ENCODE data around the gene NCAN. TPM values are rescaled to one million over a fixed set of nuclear protein-coding genes. Genes with fewer than 3 reads are reported as not detected.
"Not testable (repeated sequence)": the region's sequence is repeated elsewhere in the genome, so short reads cannot be mapped to it uniquely, and the experiment has no call there.

The NCAN gene
- total RNA-seq, 1 experiment from 2014 or later: 0.15 TPM

GRCh38 chr19:19170873-19171672, 40.7 kb upstream of the NCAN start:
- ATAC-seq (no peak), DNase-seq (ENCODE audit: low read depth, low spot score) (no peak)
- intact Hi-C loops (cut with micrococcal nuclease; ENCODE audit: unreplicated experiment) (no loop called here), in situ Hi-C loops (cut with HindIII; ENCODE audit: low pct_unique_long_range_greater_than_20kb, low sequenced_read_pairs) (no loop called here)
- H3K4me1 ChIP-seq (ENCODE audit: control insufficient read depth, insufficient read depth, low read length): no peaks in the 10 kb centered on the region
- TF ChIP-seq, protein P1, sequence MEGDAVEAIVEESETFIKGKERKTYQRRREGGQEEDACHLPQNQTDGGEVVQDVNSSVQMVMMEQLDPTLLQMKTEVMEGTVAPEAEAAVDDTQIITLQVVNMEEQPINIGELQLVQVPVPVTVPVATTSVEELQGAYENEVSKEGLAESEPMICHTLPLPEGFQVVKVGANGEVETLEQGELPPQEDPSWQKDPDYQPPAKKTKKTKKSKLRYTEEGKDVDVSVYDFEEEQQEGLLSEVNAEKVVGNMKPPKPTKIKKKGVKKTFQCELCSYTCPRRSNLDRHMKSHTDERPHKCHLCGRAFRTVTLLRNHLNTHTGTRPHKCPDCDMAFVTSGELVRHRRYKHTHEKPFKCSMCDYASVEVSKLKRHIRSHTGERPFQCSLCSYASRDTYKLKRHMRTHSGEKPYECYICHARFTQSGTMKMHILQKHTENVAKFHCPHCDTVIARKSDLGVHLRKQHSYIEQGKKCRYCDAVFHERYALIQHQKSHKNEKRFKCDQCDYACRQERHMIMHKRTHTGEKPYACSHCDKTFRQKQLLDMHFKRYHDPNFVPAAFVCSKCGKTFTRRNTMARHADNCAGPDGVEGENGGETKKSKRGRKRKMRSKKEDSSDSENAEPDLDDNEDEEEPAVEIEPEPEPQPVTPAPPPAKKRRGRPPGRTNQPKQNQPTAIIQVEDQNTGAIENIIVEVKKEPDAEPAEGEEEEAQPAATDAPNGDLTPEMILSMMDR (IDR thresholded peaks at IDR 0.05): no peak
- TF ChIP-seq POLR2AphosphoS5 (IDR thresholded peaks at IDR 0.05; ENCODE audit: low read depth, low read length) (no peak), SIN3A (IDR thresholded peaks at IDR 0.05; ENCODE audit: borderline replicate concordance, insufficient read depth, low read depth, low read length) (no peak), TCF7L2 (IDR thresholded peaks at IDR 0.05; ENCODE audit: low read depth, low read length) (no peak)
- TF ChIP-seq, protein P2, sequence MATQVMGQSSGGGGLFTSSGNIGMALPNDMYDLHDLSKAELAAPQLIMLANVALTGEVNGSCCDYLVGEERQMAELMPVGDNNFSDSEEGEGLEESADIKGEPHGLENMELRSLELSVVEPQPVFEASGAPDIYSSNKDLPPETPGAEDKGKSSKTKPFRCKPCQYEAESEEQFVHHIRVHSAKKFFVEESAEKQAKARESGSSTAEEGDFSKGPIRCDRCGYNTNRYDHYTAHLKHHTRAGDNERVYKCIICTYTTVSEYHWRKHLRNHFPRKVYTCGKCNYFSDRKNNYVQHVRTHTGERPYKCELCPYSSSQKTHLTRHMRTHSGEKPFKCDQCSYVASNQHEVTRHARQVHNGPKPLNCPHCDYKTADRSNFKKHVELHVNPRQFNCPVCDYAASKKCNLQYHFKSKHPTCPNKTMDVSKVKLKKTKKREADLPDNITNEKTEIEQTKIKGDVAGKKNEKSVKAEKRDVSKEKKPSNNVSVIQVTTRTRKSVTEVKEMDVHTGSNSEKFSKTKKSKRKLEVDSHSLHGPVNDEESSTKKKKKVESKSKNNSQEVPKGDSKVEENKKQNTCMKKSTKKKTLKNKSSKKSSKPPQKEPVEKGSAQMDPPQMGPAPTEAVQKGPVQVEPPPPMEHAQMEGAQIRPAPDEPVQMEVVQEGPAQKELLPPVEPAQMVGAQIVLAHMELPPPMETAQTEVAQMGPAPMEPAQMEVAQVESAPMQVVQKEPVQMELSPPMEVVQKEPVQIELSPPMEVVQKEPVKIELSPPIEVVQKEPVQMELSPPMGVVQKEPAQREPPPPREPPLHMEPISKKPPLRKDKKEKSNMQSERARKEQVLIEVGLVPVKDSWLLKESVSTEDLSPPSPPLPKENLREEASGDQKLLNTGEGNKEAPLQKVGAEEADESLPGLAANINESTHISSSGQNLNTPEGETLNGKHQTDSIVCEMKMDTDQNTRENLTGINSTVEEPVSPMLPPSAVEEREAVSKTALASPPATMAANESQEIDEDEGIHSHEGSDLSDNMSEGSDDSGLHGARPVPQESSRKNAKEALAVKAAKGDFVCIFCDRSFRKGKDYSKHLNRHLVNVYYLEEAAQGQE (IDR thresholded peaks at IDR 0.05; ENCODE audit: insufficient read depth in 1 of 2, low read depth in 2 of 2, low read length in 1 of 2): no peak
- H3K9me3 ChIP-seq (ENCODE audit: control insufficient read depth, insufficient read depth, low read depth, low read length): no peaks in the 10 kb centered on the region
- BruUV-seq (replicated peaks): no TSS peak
- no peak overlapping the region for H3K27ac ChIP-seq (ENCODE audit: low read length)
- H3K4me3 ChIP-seq (ENCODE audit: low read depth in 2 of 2, low read length in 2 of 2): no peak overlapping the region
- ChIA-PET CTCF (interaction anchor here (0.6 kb wide), 1 partner anchor 13 kb away, joined by 3 read pairs; no protein-coding TSS in a partner anchor), POLR2A (no interaction called here)
- no peaks in the 10 kb centered on the region for H3K27me3 ChIP-seq (ENCODE audit: control insufficient read depth, insufficient read depth, low read length)
- H3K36me3 ChIP-seq (ENCODE audit: control insufficient read depth, insufficient read depth, low read length): no peaks in the 10 kb centered on the region

DNA sequence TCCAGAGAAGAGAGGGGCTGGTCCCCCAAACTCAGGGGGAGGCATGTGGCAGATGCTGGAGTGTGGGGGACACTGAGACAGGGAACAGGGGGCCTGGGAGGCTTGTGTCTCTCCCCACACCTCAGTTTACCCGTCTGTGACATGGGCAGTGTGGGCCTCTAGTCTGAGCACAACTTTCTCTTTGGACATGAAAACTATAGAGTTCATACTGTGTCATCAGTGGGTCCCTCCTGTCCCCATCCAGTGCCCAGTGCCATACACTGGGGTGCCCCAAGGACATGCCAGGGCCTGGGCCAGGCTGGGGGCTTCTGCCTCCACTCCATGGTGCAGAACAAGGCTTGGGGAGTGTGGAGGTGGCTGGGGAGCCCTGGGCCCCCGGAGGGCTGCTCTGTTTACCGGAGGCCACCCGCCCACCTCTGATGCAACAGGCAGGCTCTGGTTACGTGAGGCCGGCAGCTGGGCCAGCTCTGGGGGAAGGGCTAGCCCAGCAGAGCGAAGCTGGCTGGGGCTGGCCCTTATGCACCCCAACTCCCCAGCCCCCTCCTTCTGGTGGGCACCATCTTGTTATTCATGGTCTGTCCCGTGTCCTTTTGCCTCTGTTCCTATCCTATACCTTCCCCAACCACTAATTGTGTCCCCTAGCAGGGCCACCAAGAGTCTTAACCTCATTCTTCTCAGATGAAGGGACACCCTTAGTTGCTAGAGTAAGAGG, 39.8 kb upstream of the NCAN start:
- no peaks in the 10 kb centered on the region for H3K9me3 ChIP-seq (ENCODE audit: control insufficient read depth, insufficient read depth, low read depth, low read length)
- no peaks in the 10 kb centered on the region for H3K36me3 ChIP-seq (ENCODE audit: control insufficient read depth, insufficient read depth, low read length)
- DNase-seq (ENCODE audit: low read depth, low spot score) (no peak), ATAC-seq (no peak)
- H3K4me3 ChIP-seq (ENCODE audit: low read depth in 2 of 2, low read length in 2 of 2): no peak overlapping the region
- no peaks in the 10 kb centered on the region for H3K27me3 ChIP-seq (ENCODE audit: control insufficient read depth, insufficient read depth, low read length)
- H3K27ac ChIP-seq (ENCODE audit: low read length): no peak overlapping the region
- TF ChIP-seq TCF7L2 (IDR thresholded peaks at IDR 0.05; ENCODE audit: low read depth, low read length): no peak
- TF ChIP-seq, protein P2 (IDR thresholded peaks at IDR 0.05; ENCODE audit: insufficient read depth in 1 of 2, low read depth in 2 of 2, low read length in 1 of 2): no peak
- TF ChIP-seq, protein P1 (IDR thresholded peaks at IDR 0.05): no peak
- no peak for TF ChIP-seq POLR2AphosphoS5 (IDR thresholded peaks at IDR 0.05; ENCODE audit: low read depth, low read length)
- no peak for TF ChIP-seq SIN3A (IDR thresholded peaks at IDR 0.05; ENCODE audit: borderline replicate concordance, insufficient read depth, low read depth, low read length)
- ChIA-PET CTCF (interaction anchor here (0.6 kb wide), 1 partner anchor 12 kb away, joined by 3 read pairs; no protein-coding TSS in a partner anchor), POLR2A (no interaction called here)
- in situ Hi-C loops (cut with HindIII; ENCODE audit: low pct_unique_long_range_greater_than_20kb, low sequenced_read_pairs) (no loop called here), intact Hi-C loops (cut with micrococcal nuclease; ENCODE audit: unreplicated experiment) (no loop called here)
- no peaks in the 10 kb centered on the region for H3K4me1 ChIP-seq (ENCODE audit: control insufficient read depth, insufficient read depth, low read length)
- no TSS peak for BruUV-seq (replicated peaks)

DNA sequence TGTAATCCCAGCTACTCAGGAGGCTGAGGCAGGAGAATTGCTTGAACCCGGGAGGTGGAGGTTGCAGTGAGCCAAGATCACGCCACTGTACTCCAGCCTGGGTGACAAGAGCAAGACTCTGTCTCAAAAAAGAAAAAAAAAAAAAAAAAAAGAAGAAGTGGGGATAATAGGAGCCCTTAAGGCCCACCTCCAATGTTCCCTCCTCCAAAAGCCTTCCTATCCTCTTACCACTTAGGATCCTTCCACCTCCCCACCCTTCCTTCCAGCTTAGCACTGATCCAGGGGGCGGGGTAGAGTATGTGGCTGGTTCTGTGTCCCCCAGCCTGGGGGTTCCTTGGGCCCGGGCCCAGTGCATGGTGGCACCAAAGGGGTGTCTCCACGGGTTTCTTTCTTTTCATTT, 38.5 kb upstream of the NCAN start:
- H3K27ac ChIP-seq (ENCODE audit: low read length); in situ Hi-C loops (cut with HindIII; ENCODE audit: low pct_unique_long_range_greater_than_20kb, low sequenced_read_pairs); BruUV-seq (replicated peaks); H3K9me3 ChIP-seq (ENCODE audit: control insufficient read depth, insufficient read depth, low read depth, low read length); intact Hi-C loops (cut with micrococcal nuclease; ENCODE audit: unreplicated experiment); POLR2A ChIA-PET; H3K4me3 ChIP-seq (ENCODE audit: low read depth in 2 of 2, low read length in 2 of 2); H3K4me1 ChIP-seq (ENCODE audit: control insufficient read depth, insufficient read depth, low read length); H3K36me3 ChIP-seq (ENCODE audit: control insufficient read depth, insufficient read depth, low read length); ATAC-seq; H3K27me3 ChIP-seq (ENCODE audit: control insufficient read depth, insufficient read depth, low read length); DNase-seq (ENCODE audit: low read depth, low spot score): not testable (repeated sequence)
- CTCF ChIA-PET: interaction anchor here (0.8 kb wide), 1 partner anchor 120 kb away, joined by 3 read pairs; no protein-coding TSS in a partner anchor
